HEK293 (cell line): ENCODE measurements around the gene FXN.
A peak's percentile ranks its signal among the peaks of the same experiment; 100 is the strongest.

Experiments
- CTCF ChIA-PET: fragments of 350-600 bp; formaldehyde crosslinking; extraction: SDS; loops from one replicate; lab custom pipeline; 2021; ENCODE audit warnings: antibody characterized with exemption; lab: Yijun Ruan, JAX
- POLR2A ChIA-PET: fragments of 300-600 bp; formaldehyde crosslinking; extraction: SDS; loops from one replicate; lab custom pipeline; 2020; ENCODE audit warnings: antibody characterized with exemption, inconsistent platforms; lab: Yijun Ruan, JAX
- H3K27ac ChIP-seq: fragments of 200-500 bp; sonication (Bioruptor generic); 2 replicates; pipeline ENCODE4 v1.5.1; 2014; ENCODE audit warnings: low read depth, low read length, control low read depth, inconsistent platforms; ENCODE audit errors: extremely low read depth
- H3K36me3 ChIP-seq, 2 experiments: fragments of 200-500 bp in 1 of 2; sonication (Bioruptor generic) in 1 of 2; 1 replicate in 1 of 2; 2 replicates in 1 of 2; pipeline ENCODE4 v1.5.1; 2014 to 2017; ENCODE audit warnings: inconsistent platforms in 2 of 2, low read length in 2 of 2; ENCODE audit not compliant: control insufficient read depth in 2 of 2, insufficient read depth in 1 of 2
- H3K4me1 ChIP-seq: fragments of 200-500 bp; sonication (Bioruptor generic); 2 replicates; pipeline ENCODE4 v1.5.1; 2014; ENCODE audit warnings: mild to moderate bottlenecking, low read length, inconsistent platforms; ENCODE audit not compliant: control insufficient read depth, insufficient read depth
- H3K4me3 ChIP-seq: 2 replicates; pipeline ENCODE4 v1.5.1; 2011; ENCODE audit warnings: low read depth, mild to moderate bottlenecking, control low read depth, low read length, moderate library complexity
- H3K9me3 ChIP-seq: fragments of 200-500 bp; sonication (Bioruptor generic); 2 replicates; pipeline ENCODE4 v1.5.1; 2014; ENCODE audit warnings: low read depth, low read length, inconsistent platforms; ENCODE audit not compliant: control insufficient read depth, insufficient read depth
- PBX3 ChIP-seq: sonication (generic); formaldehyde crosslinking; IDR thresholded peaks from 2 replicates; pipeline ENCODE4 v1.8.1; 2022; ENCODE audit warnings: mild to moderate bottlenecking, moderate library complexity, missing genetic modification reagents
- PRDM10 ChIP-seq: fragments of 450-650 bp; formaldehyde crosslinking; IDR thresholded peaks from 2 replicates; pipeline ENCODE4 v1.5.1; 2016; ENCODE audit warnings: missing biosample characterization, missing genetic modification characterization
- ZBTB20 ChIP-seq: fragments of 450-650 bp; formaldehyde crosslinking; IDR thresholded peaks from 2 replicates; pipeline ENCODE4 v1.5.1; 2016; ENCODE audit warnings: missing biosample characterization, missing genetic modification characterization
- ZEB2 ChIP-seq: fragments of 450-650 bp; formaldehyde crosslinking; IDR thresholded peaks from 2 replicates; pipeline ENCODE4 v1.5.1; 2016; ENCODE audit warnings: missing biosample characterization, missing genetic modification characterization
- ZNF148 ChIP-seq: fragments of 450-650 bp; formaldehyde crosslinking; IDR thresholded peaks from 2 replicates; pipeline ENCODE4 v1.5.0; 2017; ENCODE audit warnings: missing biosample characterization, missing genetic modification characterization, borderline replicate concordance
- ZNF223 ChIP-seq: fragments of 450-650 bp; formaldehyde crosslinking; IDR thresholded peaks from 2 replicates; pipeline ENCODE4 v1.5.1; 2016; ENCODE audit warnings: missing biosample characterization, missing genetic modification characterization
- ZNF658 ChIP-seq: fragments of 450-650 bp; formaldehyde crosslinking; IDR thresholded peaks from 2 replicates; pipeline ENCODE4; 2016; ENCODE audit warnings: missing biosample characterization, missing genetic modification characterization
- ZSCAN23 ChIP-seq: fragments of 450-650 bp; formaldehyde crosslinking; IDR thresholded peaks from 2 replicates; pipeline ENCODE4 v1.5.1; 2016; ENCODE audit warnings: missing biosample characterization, missing genetic modification characterization

Gene FXN

GRCh38 chr9:69019808-69020207 lies 15.7 kb upstream of the FXN start:
- CTCF ChIA-PET, result interaction anchor here (0.5 to 2.7 kb wide), 4 partner anchors 8 to 402 kb away, joined by 3 to 11 read pairs (median 6); partner anchors contain the start of gene FXN
- no peak overlapping the region for H3K27ac ChIP-seq

GRCh38 chr9:69020301-69021145 lies 15.0 kb upstream of the FXN start:
- Histone ChIP-seq H3K4me3 (no peak overlapping the region), H3K9me3 (no peaks in the 10 kb centered on the region), H3K36me3 (no peaks in the 10 kb centered on the region), H3K4me1 (no peaks in the 10 kb centered on the region)
- CTCF ChIA-PET, result interaction anchor here (1.6 to 2.7 kb wide), 2 partner anchors 15 to 21 kb away, joined by 7 to 11 read pairs; partner anchors contain the start of gene FXN
- no peak for TF ChIP-seq ZNF223 (tag by site-specific recombination)
- no peak for TF ChIP-seq ZEB2 (tag by site-specific recombination)
- TF ChIP-seq ZNF658 (tag by site-specific recombination), result no peak
- TF ChIP-seq, all 188 proteins: peak for 0
- POLR2A ChIA-PET, result interaction anchor here (0.7 to 0.8 kb wide), 2 partner anchors 15 to 172 kb away, joined by 3 read pairs; partner anchors contain the start of gene FXN
- no peak overlapping the region for H3K27ac ChIP-seq

More at GRCh38 chr9:69019808-69020207, 15.7 kb upstream of the FXN start:
- H3K9me3 ChIP-seq, result no peaks in the 10 kb centered on the region
- POLR2A ChIA-PET, result interaction anchor here (0.7 to 0.8 kb wide), 2 partner anchors 16 to 173 kb away, joined by 3 read pairs; partner anchors contain the start of gene FXN
- H3K4me1 ChIP-seq, result no peaks in the 10 kb centered on the region
- no peaks in the 10 kb centered on the region for H3K36me3 ChIP-seq
- TF ChIP-seq PBX3 (CRISPR knock-in tag) (no peak), ZNF148 (tag by site-specific recombination) (no peak), ZSCAN23 (no peak)
- H3K4me3 ChIP-seq, result no peak overlapping the region

- Histone ChIP-seq H3K4me1 (no peaks in the 10 kb centered on the region), H3K36me3 (no peaks in the 10 kb centered on the region), H3K9me3 (no peaks in the 10 kb centered on the region)
- TF ChIP-seq ZBTB20 (tag by site-specific recombination) (no peak), PRDM10 (tag by site-specific recombination) (0 out of 2 replicates have a peak, but pooled peaks have one; percentile 3)
- TF ChIP-seq, all 188 proteins: peak for 1
- ChIA-PET POLR2A (no interaction called here), CTCF (interaction anchor here (0.8 to 1.1 kb wide), 3 partner anchors 11 to 452 kb away, joined by 3 to 6 read pairs (median 4); no protein-coding TSS in a partner anchor)
- Histone ChIP-seq H3K27ac (no peak overlapping the region), H3K4me3 (no peak overlapping the region)
Measured at GRCh38 chr9:69023650-69024049, 11.9 kb upstream of the FXN start.
